HG03139 (cell line): ENCODE results near the gene ZNF438.
"Not testable (repeated sequence)": the region's sequence is repeated elsewhere in the genome, so short reads cannot be mapped to it uniquely, and the experiment has no call there.

Source experiments
- ATAC-seq: cut with Tn5 transposase; IDR thresholded peaks from one replicate; pipeline ENCODE4 v1.9.1; 2021; ENCODE audit not compliant: unreplicated experiment

The ZNF438 gene

GRCh38 chr10:30988831-30989435 is 42.7 kb downstream of the ZNF438 start:
- no peak for ATAC-seq

GRCh38 chr10:30987463-30987862 is 44.2 kb downstream of the ZNF438 start:
- ATAC-seq = no peak

DNA sequence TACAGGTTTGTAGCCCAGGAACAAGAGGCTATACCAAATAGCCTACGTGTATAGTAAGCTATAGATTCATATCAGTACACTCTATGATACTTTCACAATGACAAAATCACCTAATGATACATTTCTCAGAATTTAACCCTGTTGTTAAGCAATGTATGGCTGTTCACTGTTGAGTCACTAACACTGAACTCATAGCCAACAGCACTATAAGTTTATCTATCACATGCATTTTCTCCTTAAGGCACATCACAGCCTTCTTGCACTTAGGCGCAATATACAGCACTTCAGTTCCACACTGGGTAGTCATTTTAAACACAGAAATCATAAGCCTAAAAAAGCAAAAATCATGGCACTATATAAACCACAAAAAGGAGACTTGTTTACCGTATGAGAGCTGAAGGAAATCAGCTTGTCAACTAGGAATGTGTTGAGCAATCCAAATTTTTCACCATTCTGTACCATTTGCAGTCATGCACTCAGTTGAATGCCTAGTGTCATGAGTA is 45.6 kb downstream of the ZNF438 start:
- no peak for ATAC-seq

DNA sequence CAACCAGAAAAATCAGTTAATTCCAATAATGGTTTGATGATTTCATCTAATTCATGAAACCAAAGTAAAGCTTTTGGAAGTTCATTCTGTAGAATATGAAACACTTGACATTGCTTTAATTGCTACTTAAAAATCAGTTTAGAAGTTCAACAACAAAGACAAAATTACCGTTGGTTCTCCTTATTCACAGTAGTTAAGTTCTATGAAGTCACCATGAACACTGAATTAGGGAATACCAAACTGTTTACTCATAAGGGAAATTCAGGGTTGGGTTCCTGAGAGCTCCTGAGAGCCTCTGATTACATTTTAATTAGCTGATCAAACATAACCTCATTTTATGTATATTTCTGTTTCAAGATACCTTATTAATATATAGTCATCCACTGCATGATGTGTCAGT is 46.2 kb downstream of the ZNF438 start:
- ATAC-seq = no peak

DNA sequence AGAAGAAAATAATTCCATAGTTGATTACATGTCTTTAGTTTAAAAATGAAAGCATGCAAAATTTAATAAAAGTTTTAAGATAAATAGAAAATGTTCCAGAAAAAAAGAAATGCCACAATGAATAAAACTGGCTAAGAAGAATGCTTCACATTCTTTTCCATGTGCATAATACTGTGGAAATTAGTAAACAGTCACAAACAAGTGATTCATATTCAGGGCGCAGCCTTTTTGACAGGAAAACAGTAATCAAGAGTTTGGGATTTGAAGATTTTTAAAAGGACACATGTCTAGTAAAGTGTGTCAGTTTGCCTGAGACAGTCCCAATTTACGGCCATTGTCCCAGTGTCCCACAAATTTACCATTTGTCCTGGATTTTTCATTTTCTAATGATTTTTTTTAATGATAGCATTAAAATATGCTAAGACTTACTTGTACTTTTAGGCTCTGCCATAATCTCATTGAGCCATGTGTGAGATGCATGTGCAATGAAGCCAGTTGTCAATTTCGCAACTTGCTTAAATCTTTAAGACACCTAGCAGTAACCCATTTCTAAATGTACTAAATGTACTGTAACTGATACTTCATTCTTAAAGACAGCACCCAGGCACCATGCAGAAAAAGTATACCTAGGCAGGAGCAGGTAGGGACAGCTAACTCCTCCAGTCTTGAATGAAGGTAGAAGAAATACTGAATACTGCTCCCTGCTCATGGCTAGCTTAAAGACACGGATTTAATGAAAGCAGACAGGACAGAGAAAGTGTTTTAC is 46.9 kb downstream of the ZNF438 start:
- no peak for ATAC-seq

DNA sequence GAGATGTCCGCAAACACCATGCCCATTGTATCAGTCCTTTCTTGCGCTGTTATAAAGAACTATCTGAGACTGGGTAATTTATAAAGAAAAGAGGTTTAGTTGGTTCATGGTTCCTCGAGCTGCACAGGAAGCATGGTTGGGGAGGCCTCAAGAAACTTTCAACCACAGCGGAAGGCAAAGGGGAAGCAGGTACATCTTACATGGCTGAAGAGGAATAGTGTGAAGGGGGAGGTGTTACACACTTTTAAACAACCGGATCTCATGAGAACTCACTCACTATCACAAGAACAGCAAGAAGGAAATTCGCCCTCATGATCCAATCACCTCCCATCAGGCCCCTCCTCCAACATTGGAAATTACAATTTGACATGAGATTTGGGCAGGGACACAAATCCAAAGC is 48.5 kb downstream of the ZNF438 start:
- ATAC-seq = not testable (repeated sequence)

DNA sequence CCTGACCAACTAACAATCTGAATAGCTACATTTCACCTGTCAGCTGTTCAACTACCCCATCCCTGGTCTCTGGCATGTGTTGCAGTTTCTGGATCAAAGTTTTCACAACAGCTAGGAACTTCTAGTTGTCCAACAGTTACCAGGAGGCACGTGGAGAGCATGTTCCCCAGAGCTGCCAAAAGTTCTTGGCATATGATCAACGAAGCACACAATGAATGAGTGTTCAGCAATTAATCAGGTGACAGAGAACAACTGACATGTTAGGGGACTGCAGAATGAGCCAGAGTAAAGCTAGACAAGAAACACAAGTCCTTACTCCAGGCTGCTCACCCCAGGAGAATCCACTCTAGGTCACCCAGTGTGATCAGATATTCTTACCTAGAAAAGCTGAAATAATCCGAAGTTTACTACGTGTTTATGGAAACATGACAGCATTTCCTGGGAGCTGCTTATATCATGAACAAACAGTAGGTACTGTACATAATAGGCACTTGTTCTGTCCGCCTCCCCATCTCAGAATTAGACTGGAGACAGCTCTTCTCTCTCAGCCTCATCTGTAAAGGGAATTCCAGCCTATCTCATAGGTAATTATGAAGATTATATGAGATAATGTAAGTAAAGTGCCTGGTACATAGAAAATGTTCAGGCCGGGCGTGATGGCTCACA is 50.6 kb downstream of the ZNF438 start:
- ATAC-seq = no peak

- ATAC-seq = no peak
Observed at GRCh38 chr10:30979956-30980355, 51.7 kb downstream of the ZNF438 start.

DNA sequence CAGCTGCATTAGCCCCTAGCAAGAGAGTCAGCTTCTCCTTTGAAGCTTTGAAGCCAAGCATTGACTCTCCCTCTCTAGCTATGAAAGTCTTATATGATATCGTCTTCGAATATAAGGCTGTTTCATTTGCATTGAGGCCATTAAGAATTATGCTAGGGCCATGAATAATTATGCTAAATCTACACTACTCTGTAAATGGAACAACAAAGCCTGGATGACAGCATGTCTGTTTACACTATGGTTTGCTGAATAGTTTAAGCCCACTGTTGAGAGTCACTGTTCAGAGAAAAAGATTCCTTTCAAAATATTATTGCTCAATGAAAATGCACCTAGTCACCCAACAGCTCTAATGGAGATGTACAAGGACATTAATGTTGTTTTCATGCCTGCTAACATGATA is 52.8 kb downstream of the ZNF438 start:
- ATAC-seq = no peak

DNA sequence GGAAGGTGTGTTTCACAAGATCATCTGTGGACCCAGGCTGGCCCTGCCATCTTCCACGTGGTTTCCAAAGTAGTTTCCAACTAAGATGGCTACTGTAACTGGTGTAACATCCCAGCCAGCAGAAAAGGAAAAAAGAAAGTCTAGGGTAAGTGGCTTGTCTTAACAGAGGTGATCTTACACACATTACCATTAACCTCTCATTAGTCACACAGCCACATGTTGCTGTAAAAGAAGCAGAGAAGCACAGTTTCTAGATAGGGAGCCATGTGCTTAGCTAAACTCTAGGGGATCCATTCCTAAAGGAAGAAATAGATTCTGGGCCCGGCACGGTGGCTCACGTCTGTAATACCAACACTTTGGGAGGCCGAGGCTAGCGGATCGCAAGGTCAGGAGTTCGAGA is 54.3 kb downstream of the ZNF438 start:
- ATAC-seq = no peak

- ATAC-seq = no peak
Observed at GRCh38 chr10:30974773-30975415, 56.8 kb downstream of the ZNF438 start.

DNA sequence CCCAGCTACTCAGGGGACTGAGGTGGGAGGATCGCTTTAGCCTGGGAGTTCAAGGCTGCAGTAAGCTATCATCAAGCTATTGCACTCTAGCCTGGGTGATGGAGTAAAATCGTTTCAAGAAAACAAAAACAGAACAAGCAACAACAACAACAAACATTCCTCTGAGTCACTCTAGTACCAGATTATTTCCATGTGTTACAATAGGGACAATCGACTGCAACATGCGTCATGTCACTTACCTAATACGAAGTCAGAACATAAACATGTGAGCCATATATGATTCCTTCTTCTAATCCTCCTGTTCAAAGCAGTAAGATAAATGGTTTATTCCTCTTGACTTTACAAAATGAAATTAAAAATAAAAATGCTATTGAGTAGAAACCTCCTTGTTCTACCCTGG is 57.3 kb downstream of the ZNF438 start:
- no peak for ATAC-seq

- no peak for ATAC-seq
Observed at GRCh38 chr10:30973737-30974136, 57.9 kb downstream of the ZNF438 start.

DNA sequence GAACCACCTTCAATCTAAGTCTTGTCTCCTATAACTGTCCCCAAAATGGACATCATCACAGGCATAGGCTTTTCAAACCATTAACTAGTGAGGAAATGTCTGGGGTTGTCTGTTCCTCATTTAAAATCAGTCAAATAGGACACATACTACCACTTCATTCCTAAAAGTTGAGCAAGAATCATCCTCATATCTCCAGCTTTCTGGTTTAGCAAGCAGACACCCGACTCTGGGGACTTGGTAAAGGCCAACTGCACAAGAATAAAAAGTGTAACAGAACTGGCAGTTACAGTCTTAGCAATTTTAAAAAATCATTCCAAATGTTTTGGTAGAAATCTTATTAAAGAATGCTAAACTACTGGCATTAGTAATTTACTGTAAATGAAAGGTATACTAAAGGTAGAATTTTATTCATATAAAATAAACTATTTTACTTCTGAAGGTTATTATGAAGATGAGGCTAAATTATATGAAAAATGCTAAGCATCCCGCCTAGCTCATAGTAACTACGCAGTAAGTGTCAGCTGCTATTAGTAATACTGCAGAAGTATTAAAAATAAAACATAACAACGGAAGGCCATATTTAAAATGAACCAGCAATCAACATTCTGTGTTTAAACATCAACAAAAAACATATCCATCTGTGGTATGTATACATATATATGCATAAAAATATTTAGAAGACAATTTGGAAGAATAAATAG is 60.8 kb downstream of the ZNF438 start:
- ATAC-seq = no peak

DNA sequence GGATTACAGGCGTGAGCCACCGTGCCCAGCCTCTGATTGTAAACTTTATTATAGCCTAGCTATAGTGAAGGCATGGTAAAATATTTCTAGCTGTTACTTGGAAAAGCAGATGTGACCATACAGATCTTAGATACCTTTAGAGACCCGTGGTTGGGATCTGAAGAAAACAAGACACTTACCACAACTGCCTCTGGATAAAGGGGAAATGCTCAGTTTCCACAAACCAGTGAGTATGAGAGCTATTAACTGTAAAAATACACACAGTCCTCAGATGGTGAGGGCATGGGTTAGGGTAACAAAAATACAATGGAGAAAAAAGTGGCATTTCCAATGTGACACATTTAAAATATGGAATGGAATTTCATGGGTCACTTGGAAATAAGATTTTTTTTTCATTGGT is 63.0 kb downstream of the ZNF438 start:
- no peak for ATAC-seq

DNA sequence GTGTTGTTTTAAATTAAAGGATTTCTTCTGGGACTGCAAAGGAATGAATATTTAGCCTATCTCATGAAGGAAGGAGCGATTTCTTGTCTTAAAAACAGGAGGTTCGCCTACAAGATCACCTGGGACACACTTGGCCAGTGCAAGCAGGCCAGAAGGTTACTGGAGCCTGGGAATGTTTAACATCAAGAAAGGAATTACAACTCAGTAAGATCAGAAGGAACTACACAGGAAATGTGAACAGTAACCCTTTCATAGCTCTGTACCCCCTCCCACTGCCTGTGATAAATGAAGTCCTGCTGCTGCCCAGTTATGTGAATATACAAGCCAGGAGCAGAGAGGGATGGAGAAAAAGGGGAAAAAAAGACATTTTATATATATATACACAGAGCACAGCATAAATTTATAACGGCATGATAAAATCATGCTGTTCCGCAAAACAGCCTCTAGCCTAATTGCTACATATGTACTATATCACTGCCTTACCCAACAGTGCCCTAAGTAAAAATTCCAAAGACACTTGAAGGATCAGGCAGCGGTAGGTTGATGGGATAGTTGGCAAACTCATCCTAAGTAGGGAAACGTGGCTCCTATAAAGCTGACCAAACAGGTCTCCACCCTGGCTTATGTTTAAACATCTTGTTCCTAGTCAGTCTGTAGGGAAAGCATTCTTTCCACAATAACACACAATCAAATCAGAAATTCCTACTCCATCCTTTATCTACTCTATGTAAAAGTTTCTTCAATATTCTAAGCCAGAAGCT is 63.8 kb downstream of the ZNF438 start:
- no peak for ATAC-seq

- no peak for ATAC-seq
Observed at GRCh38 chr10:30963992-30964930, 67.4 kb downstream of the ZNF438 start.

- no peak for ATAC-seq
Observed at GRCh38 chr10:30962522-30962921, 69.1 kb downstream of the ZNF438 start.

- no peak for ATAC-seq
Observed at GRCh38 chr10:30959836-30960210, 71.8 kb downstream of the ZNF438 start.
